MCF 10A (cell line): ENCODE data around the gene SUCLG2. TPM values are rescaled to one million over a fixed set of nuclear protein-coding genes. Genes with fewer than 3 reads are reported as not detected.
A peak's percentile ranks its signal among the peaks of the same experiment; 100 is the strongest.

Experiments
- BruUV-seq: library from RNA; stranded (reverse); fragments of 400-500 nt; replicated peaks from 2 replicates; lab custom pipeline; 2021; lab: Mats Ljungman, UMichigan
- CTCF ChIA-PET: fragments of 300-600 bp; sonication (Branson Sonifier 250); formaldehyde crosslinking; extraction: SDS; loops from one replicate; lab custom pipeline; 2021; ENCODE audit warnings: antibody characterized with exemption, inconsistent platforms; lab: Yijun Ruan, JAX
- POLR2A ChIA-PET: fragments of 300-600, 350-650 bp; sonication (Branson Sonifier 250); formaldehyde crosslinking; extraction: SDS; loops from one replicate; lab custom pipeline; 2020; ENCODE audit warnings: antibody characterized with exemption, inconsistent platforms; lab: Yijun Ruan, JAX
- DNase-seq: peaks from one replicate; pipeline ENCODE4 v3.0.0-alpha.2; 2018; ENCODE audit not compliant: unreplicated experiment
- H3K27ac Mint-ChIP-seq: one replicate; pipeline ENCODE4 v1.8.0; 2022; ENCODE audit warnings: mild to moderate bottlenecking, low read depth, mixed read lengths; ENCODE audit not compliant: unreplicated experiment
- H3K27me3 Mint-ChIP-seq: one replicate; pipeline ENCODE4 v1.8.0; 2022; ENCODE audit warnings: mixed read lengths; ENCODE audit not compliant: insufficient read depth, unreplicated experiment
- H3K36me3 Mint-ChIP-seq: one replicate; pipeline ENCODE4 v1.8.0; 2022; ENCODE audit warnings: mild to moderate bottlenecking, moderate library complexity, mixed read lengths; ENCODE audit not compliant: insufficient read depth, unreplicated experiment
- H3K4me1 Mint-ChIP-seq: one replicate; pipeline ENCODE4 v1.8.0; 2022; ENCODE audit warnings: mixed read lengths; ENCODE audit not compliant: insufficient read depth, unreplicated experiment
- H3K4me3 Mint-ChIP-seq: one replicate; pipeline ENCODE4 v1.8.0; 2022; ENCODE audit warnings: mild to moderate bottlenecking, moderate library complexity, mixed read lengths; ENCODE audit not compliant: unreplicated experiment
- H3K9me3 Mint-ChIP-seq: one replicate; pipeline ENCODE4 v1.8.0; 2022; ENCODE audit warnings: mixed read lengths; ENCODE audit not compliant: unreplicated experiment
- intact Hi-C: fragments of 100-400 bp; cut with micrococcal nuclease; formaldehyde crosslinking; loops from 2 replicates; pipeline ENCODE4 v1.14.1; 2022
- total RNA-seq: library from RNA; stranded (reverse); gene quantifications from 2 replicates; pipeline ENCODE4 v1.2.3, GENCODE V29; 2022
- TF ChIP-seq, protein P1 (sequence below): fragments of 200-600 bp; IDR thresholded peaks from one replicate; pipeline ENCODE4 v1.8.0; 2022; ENCODE audit warnings: antibody characterized with exemption, mild to moderate bottlenecking; ENCODE audit not compliant: unreplicated experiment

Gene SUCLG2
- total RNA-seq, 1 experiment from 2014 or later, result 55.6 TPM

DNA sequence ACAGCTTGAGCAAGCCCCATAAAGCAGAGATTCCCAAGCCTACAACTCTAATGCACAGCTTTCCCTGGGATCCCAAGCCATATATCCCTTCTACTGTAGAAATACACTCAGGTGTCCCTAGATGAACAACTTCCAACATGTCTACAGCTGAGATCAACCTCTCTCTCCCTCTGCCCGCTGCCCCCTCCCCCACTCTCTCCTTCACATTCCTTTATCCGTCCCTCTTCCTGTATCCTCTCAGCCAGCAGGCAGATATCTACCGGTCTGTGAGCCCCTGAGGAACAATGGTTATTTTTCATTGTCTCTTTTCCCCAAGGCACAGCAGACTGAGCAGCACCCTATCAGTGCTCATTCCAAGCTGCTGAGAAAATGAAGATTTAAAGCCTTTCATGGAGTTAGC is 138.6 kb downstream of the SUCLG2 start:
- Mint-ChIP-seq H3K9me3 (no peaks in the 10 kb centered on the region), H3K4me3 (no peak overlapping the region), H3K27ac (peak overlapping the region; percentile 27), H3K4me1 (no peaks in the 10 kb centered on the region), H3K27me3 (no peaks in the 10 kb centered on the region), H3K36me3 (peaks cover 25% of the 10 kb centered on the region)
- TF ChIP-seq, protein P1, sequence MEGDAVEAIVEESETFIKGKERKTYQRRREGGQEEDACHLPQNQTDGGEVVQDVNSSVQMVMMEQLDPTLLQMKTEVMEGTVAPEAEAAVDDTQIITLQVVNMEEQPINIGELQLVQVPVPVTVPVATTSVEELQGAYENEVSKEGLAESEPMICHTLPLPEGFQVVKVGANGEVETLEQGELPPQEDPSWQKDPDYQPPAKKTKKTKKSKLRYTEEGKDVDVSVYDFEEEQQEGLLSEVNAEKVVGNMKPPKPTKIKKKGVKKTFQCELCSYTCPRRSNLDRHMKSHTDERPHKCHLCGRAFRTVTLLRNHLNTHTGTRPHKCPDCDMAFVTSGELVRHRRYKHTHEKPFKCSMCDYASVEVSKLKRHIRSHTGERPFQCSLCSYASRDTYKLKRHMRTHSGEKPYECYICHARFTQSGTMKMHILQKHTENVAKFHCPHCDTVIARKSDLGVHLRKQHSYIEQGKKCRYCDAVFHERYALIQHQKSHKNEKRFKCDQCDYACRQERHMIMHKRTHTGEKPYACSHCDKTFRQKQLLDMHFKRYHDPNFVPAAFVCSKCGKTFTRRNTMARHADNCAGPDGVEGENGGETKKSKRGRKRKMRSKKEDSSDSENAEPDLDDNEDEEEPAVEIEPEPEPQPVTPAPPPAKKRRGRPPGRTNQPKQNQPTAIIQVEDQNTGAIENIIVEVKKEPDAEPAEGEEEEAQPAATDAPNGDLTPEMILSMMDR, result no peak
- BruUV-seq, result no TSS peak
- DNase-seq, result no peak
- intact Hi-C loops, result no loop called here
- ChIA-PET POLR2A (interaction anchor here (0.6 kb wide), 1 partner anchor 505 kb away, joined by 3 read pairs; no protein-coding TSS in a partner anchor), CTCF (no interaction called here)

DNA sequence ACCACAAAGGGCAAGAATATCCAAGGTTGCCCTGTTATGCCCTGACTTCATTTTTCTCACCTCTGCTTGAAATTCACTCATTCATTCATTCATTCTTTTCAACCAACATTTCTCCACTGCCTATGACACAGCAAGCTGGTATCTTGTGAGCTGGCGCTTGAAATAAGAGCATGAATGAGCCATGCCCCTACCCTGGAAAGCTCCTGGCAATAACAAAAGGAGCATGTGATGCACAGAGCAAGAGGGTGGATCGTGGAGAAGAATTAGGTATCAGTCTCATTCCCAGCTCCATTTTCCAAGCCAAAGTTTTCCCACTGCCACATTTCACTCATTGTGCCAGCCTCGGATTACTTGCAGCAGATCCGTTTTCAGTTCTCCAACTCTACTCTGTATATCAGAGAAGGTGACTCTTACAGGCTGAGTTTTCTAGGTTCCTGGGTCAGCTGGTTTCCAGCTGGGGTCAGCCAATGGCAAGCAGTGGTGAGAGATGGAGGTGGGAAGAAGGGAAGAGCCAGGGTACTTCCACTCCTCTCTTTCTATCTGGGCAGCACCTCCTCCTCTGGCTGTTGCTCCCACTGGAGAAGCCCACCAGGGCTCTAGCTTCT is 144.8 kb downstream of the SUCLG2 start:
- no peak for DNase-seq
- Mint-ChIP-seq H3K27me3 (no peaks in the 10 kb centered on the region), H3K36me3 (peaks cover 29% of the 10 kb centered on the region), H3K9me3 (no peaks in the 10 kb centered on the region), H3K4me3 (no peak overlapping the region), H3K27ac (no peak overlapping the region), H3K4me1 (peaks cover 4% of the 10 kb centered on the region)
- no TSS peak for BruUV-seq
- TF ChIP-seq, protein P1, result no peak
- ChIA-PET CTCF (interaction anchor here (0.7 kb wide), 1 partner anchor 78 kb away, joined by 3 read pairs; no protein-coding TSS in a partner anchor), POLR2A (no interaction called here)
- intact Hi-C loops, result no loop called here

DNA sequence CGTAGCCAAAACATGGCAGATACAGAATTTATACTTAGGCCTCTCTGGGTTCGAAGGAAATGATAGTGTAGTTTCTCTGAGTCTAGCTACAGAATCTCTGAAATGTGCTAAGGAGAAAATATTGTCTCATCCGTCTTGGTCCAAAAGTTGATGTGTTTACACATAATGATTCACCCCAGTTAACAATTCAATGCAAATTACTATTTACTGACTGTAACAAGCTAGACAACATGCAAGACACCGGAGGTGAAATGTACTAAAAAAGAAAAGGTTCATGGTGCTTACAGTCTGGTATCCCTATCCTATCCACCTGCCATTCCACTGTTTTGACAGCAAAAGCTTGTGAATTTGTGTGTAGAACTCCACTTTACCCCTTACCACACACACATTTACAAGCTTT is 146.8 kb downstream of the SUCLG2 start:
- Mint-ChIP-seq H3K27ac (no peak overlapping the region), H3K27me3 (no peaks in the 10 kb centered on the region), H3K4me3 (no peak overlapping the region), H3K36me3 (peaks cover 23% of the 10 kb centered on the region), H3K9me3 (no peaks in the 10 kb centered on the region), H3K4me1 (peaks cover 4% of the 10 kb centered on the region)
- intact Hi-C loops, result no loop called here
- DNase-seq, result no peak
- no TSS peak for BruUV-seq
- TF ChIP-seq, protein P1, result no peak
- ChIA-PET POLR2A (no interaction called here), CTCF (interaction anchor here (0.5 to 0.6 kb wide), 2 partner anchors 38 to 146 kb away, joined by 3 read pairs; no protein-coding TSS in a partner anchor)

DNA sequence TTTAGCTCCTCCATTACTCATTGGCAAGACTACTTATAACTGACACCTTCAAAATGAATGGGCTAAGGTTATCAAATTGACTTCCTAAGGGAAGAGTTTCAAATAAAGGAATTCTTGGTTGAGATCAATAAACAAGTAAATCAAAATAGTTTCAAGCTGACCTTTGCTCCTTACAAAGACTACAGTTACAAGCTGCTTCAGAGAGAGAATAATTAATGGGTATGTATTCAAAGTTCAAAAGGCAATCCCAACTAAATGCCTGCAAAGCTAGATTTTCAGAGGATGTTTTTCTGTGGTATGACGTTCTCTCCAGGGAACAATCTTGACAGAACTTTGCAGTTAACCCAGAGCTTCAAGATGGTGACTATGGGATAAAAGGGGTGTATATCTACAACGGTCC is 153.7 kb downstream of the SUCLG2 start:
- Mint-ChIP-seq H3K4me1 (no peaks in the 10 kb centered on the region), H3K27me3 (no peaks in the 10 kb centered on the region), H3K27ac (no peak overlapping the region), H3K4me3 (no peak overlapping the region), H3K36me3 (peaks cover 16% of the 10 kb centered on the region), H3K9me3 (no peaks in the 10 kb centered on the region)
- TF ChIP-seq, protein P1, result no peak
- ChIA-PET CTCF (no interaction called here), POLR2A (no interaction called here)
- no TSS peak for BruUV-seq
- intact Hi-C loops, result no loop called here
- DNase-seq, result no peak
